GM06990 (cell line): Measurements from ENCODE around the gene CHAT.

Experiments
- DNase-seq: peaks from one replicate; pipeline ENCODE4 v3.0.0-alpha.2; 2011; ENCODE audit not compliant: insufficient read length; ENCODE audit errors: extremely low read depth
- H3K27me3 ChIP-seq: replicated peaks from 2 replicates; pipeline ENCODE4 v1.6.0; 2011; ENCODE audit warnings: low read length; ENCODE audit not compliant: control insufficient read depth, insufficient read depth
- H3K36me3 ChIP-seq: 2 replicates; pipeline ENCODE4 v1.5.1; 2011; ENCODE audit warnings: low read length; ENCODE audit not compliant: control insufficient read depth, insufficient read depth
- H3K4me3 ChIP-seq: replicated peaks from 2 replicates; pipeline ENCODE4 v1.5.1; 2011; ENCODE audit warnings: low read depth, mild to moderate bottlenecking, control low read depth, low read length
- CTCF ChIP-seq: IDR thresholded peaks from 2 replicates; pipeline ENCODE4 v1.5.1; 2011; ENCODE audit warnings: low read length, control low read depth, mild to moderate bottlenecking, inconsistent platforms; ENCODE audit not compliant: insufficient read depth, poor library complexity, severe bottlenecking

Gene CHAT

GRCh38 chr10:49610458-49611165, 3.2 kb upstream of the CHAT start:
- Histone ChIP-seq H3K27me3 (peaks cover 7% of the 10 kb centered on the region), H3K4me3 (no peak overlapping the region), H3K36me3 (no peaks in the 10 kb centered on the region)
- DNase-seq = no peak
- no peak for TF ChIP-seq CTCF

- TF ChIP-seq CTCF = no peak
- no peak for DNase-seq
- no peak overlapping the region for H3K4me3 ChIP-seq
- peaks cover 7% of the 10 kb centered on the region for H3K27me3 ChIP-seq
- H3K36me3 ChIP-seq = no peaks in the 10 kb centered on the region
Observed at GRCh38 chr10:49611166-49611815, 2.5 kb upstream of the CHAT start.

GRCh38 chr10:49611816-49612512, 1.9 kb upstream of the CHAT start:
- Histone ChIP-seq H3K36me3 (no peaks in the 10 kb centered on the region), H3K27me3 (peaks cover 7% of the 10 kb centered on the region), H3K4me3 (no peak overlapping the region)
- DNase-seq = no peak
- no peak for TF ChIP-seq CTCF

DNA sequence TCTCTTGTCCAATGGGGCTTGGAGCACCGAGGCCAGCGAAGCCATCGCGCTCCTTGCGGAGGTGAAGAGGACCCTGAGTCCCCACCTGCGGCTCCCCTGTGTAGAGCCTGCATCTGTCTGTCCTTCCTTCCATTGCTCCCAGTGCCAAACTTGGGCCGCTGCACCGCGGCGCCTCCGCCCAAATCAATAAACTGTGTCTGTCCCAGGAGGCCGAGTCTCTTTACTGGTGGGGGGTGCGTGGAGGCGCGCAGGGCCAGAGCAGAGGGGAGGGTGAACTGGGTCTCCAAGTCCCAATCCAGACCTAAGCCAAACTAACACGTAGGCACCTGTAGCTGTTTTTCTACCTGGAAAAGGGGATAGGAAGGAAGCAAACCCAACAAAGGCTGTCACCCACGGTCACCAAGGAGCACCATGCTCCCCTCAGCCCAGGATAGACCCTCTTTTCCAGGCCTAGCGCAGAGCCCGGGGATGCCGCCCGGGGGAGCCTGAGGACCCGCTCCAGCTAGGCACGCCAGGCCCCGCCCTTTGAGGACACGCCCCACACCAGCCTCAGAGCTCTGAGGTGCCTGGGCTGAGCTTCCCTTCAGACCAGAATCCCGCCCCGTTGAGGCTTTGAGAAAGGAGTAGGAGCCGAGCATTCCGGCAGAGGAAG, 1.2 kb upstream of the CHAT start:
- DNase-seq = no peak
- Histone ChIP-seq H3K4me3 (no peak overlapping the region), H3K36me3 (no peaks in the 10 kb centered on the region), H3K27me3 (peaks cover 7% of the 10 kb centered on the region)
- no peak for TF ChIP-seq CTCF

GRCh38 chr10:49613165-49613881, 514 bp upstream of the CHAT start:
- Histone ChIP-seq H3K4me3 (no peak overlapping the region), H3K36me3 (no peaks in the 10 kb centered on the region), H3K27me3 (peaks cover 7% of the 10 kb centered on the region)
- TF ChIP-seq CTCF = no peak
- DNase-seq = no peak
